HEK293T (cell line): ENCODE measurements around the gene NHSL2.

ENCODE experiments used
- BHLHE40 ChIP-seq: fragments of 450-650 bp; IDR thresholded peaks from 2 replicates; pipeline ENCODE4 v1.6.1; 2016; ENCODE audit warnings: mild to moderate bottlenecking, moderate library complexity, borderline replicate concordance
- CTBP1 ChIP-seq: fragments of 450-650 bp; IDR thresholded peaks from 2 replicates; pipeline ENCODE4 v1.6.1; 2016; ENCODE audit warnings: borderline replicate concordance
- FOXM1 ChIP-seq: fragments of 450-650 bp; IDR thresholded peaks from 2 replicates; pipeline ENCODE4 v1.6.1; 2017; ENCODE audit warnings: mild to moderate bottlenecking, borderline replicate concordance
- NFRKB ChIP-seq: fragments of 450-650 bp; IDR thresholded peaks from 2 replicates; pipeline ENCODE4 v1.6.1; 2016; ENCODE audit warnings: mild to moderate bottlenecking, moderate library complexity
- SP1 ChIP-seq: fragments of 450-650 bp; IDR thresholded peaks from 2 replicates; pipeline ENCODE4 v1.6.1; 2017
- SUZ12 ChIP-seq: fragments of 450-650 bp; IDR thresholded peaks from 2 replicates; pipeline ENCODE4 v1.6.1; 2016; ENCODE audit warnings: mild to moderate bottlenecking
- ZNF384 ChIP-seq: fragments of 450-650 bp; IDR thresholded peaks from 2 replicates; pipeline ENCODE4 v1.6.1; 2016

- no peak for TF ChIP-seq CTBP1
- no peak for TF ChIP-seq ZNF384
- no peak for TF ChIP-seq FOXM1
- no peak for TF ChIP-seq SUZ12
- TF ChIP-seq BHLHE40: no peak
- TF ChIP-seq SP1: no peak
- no peak for TF ChIP-seq NFRKB
Measured at GRCh38 chrX:72107320-72107719, 196.7 kb downstream of the NHSL2 start.
